Measurements from ENCODE around the gene E2F1.
"Not testable (repeated sequence)": the region's sequence is repeated elsewhere in the genome, so short reads cannot be mapped to it uniquely, and the experiment has no call there.

E2F1 gene

GRCh38 chr20:33709398-33709797, 23.2 kb upstream of the E2F1 start:
- Histone ChIP-seq H3K9ac (ENCODE audit: low read length) (no peak overlapping the region), H3K9me3 (ENCODE audit: control insufficient read depth, low read depth, low read length) (no peaks in the 10 kb centered on the region), H3K27ac (ENCODE audit: low read length) (no peak overlapping the region), H3K4me1 (ENCODE audit: control insufficient read depth, low read depth, low read length) (no peaks in the 10 kb centered on the region), H3K36me3 (ENCODE audit: control insufficient read depth, low read depth, low read length) (no peaks in the 10 kb centered on the region), H3K4me3 (ENCODE audit: low read length) (no peak overlapping the region), H3K27me3 (ENCODE audit: control insufficient read depth, insufficient read depth, low read length) (no peaks in the 10 kb centered on the region)

GRCh38 chr20:33707668-33708067, 21.5 kb upstream of the E2F1 start:
- H3K9me3 ChIP-seq (ENCODE audit: control insufficient read depth, low read depth, low read length): no peaks in the 10 kb centered on the region
- H3K36me3 ChIP-seq (ENCODE audit: control insufficient read depth, low read depth, low read length): no peaks in the 10 kb centered on the region
- no peaks in the 10 kb centered on the region for H3K27me3 ChIP-seq (ENCODE audit: control insufficient read depth, insufficient read depth, low read length)
- H3K27ac ChIP-seq (ENCODE audit: low read length): no peak overlapping the region
- no peak overlapping the region for H3K9ac ChIP-seq (ENCODE audit: low read length)
- H3K4me3 ChIP-seq (ENCODE audit: low read length): no peak overlapping the region
- H3K4me1 ChIP-seq (ENCODE audit: control insufficient read depth, low read depth, low read length): no peaks in the 10 kb centered on the region

- H3K27ac ChIP-seq (ENCODE audit: low read length): no peak overlapping the region
Observed at GRCh38 chr20:33704197-33704924, 18.2 kb upstream of the E2F1 start.

GRCh38 chr20:33703498-33704137, 17.4 kb upstream of the E2F1 start:
- Histone ChIP-seq H3K9ac (ENCODE audit: low read length) (no peak overlapping the region), H3K27ac (ENCODE audit: low read length) (no peak overlapping the region)

More at GRCh38 chr20:33704197-33704924, 18.2 kb upstream of the E2F1 start:
- H3K4me3 ChIP-seq (ENCODE audit: low read length): no peak overlapping the region
- no peaks in the 10 kb centered on the region for H3K27me3 ChIP-seq (ENCODE audit: control insufficient read depth, insufficient read depth, low read length)
- H3K9ac ChIP-seq (ENCODE audit: low read length): no peak overlapping the region
- no peaks in the 10 kb centered on the region for H3K9me3 ChIP-seq (ENCODE audit: control insufficient read depth, low read depth, low read length)
- no peaks in the 10 kb centered on the region for H3K36me3 ChIP-seq (ENCODE audit: control insufficient read depth, low read depth, low read length)
- H3K4me1 ChIP-seq (ENCODE audit: control insufficient read depth, low read depth, low read length): no peaks in the 10 kb centered on the region

GRCh38 chr20:33702861-33703260, 16.7 kb upstream of the E2F1 start:
- Histone ChIP-seq H3K9me3 (ENCODE audit: control insufficient read depth, low read depth, low read length) (no peaks in the 10 kb centered on the region), H3K4me1 (ENCODE audit: control insufficient read depth, low read depth, low read length) (no peaks in the 10 kb centered on the region), H3K4me3 (ENCODE audit: low read length) (no peak overlapping the region), H3K27ac (ENCODE audit: low read length) (no peak overlapping the region), H3K36me3 (ENCODE audit: control insufficient read depth, low read depth, low read length) (no peaks in the 10 kb centered on the region), H3K9ac (ENCODE audit: low read length) (no peak overlapping the region), H3K27me3 (ENCODE audit: control insufficient read depth, insufficient read depth, low read length) (no peaks in the 10 kb centered on the region)

More at GRCh38 chr20:33703498-33704137, 17.4 kb upstream of the E2F1 start:
- Histone ChIP-seq H3K36me3 (ENCODE audit: control insufficient read depth, low read depth, low read length) (no peaks in the 10 kb centered on the region), H3K9me3 (ENCODE audit: control insufficient read depth, low read depth, low read length) (no peaks in the 10 kb centered on the region), H3K4me3 (ENCODE audit: low read length) (no peak overlapping the region), H3K4me1 (ENCODE audit: control insufficient read depth, low read depth, low read length) (no peaks in the 10 kb centered on the region), H3K27me3 (ENCODE audit: control insufficient read depth, insufficient read depth, low read length) (no peaks in the 10 kb centered on the region)

- no peaks in the 10 kb centered on the region for H3K4me1 ChIP-seq (ENCODE audit: control insufficient read depth, low read depth, low read length)
- H3K4me3 ChIP-seq (ENCODE audit: low read length): no peak overlapping the region
- no peak overlapping the region for H3K27ac ChIP-seq (ENCODE audit: low read length)
- H3K36me3 ChIP-seq (ENCODE audit: control insufficient read depth, low read depth, low read length): no peaks in the 10 kb centered on the region
- H3K27me3 ChIP-seq (ENCODE audit: control insufficient read depth, insufficient read depth, low read length): no peaks in the 10 kb centered on the region
- H3K9ac ChIP-seq (ENCODE audit: low read length): no peak overlapping the region
- no peaks in the 10 kb centered on the region for H3K9me3 ChIP-seq (ENCODE audit: control insufficient read depth, low read depth, low read length)
Observed at GRCh38 chr20:33701629-33702450, 15.7 kb upstream of the E2F1 start.

- H3K4me3 ChIP-seq (ENCODE audit: low read length); H3K4me1 ChIP-seq (ENCODE audit: control insufficient read depth, low read depth, low read length); H3K27me3 ChIP-seq (ENCODE audit: control insufficient read depth, insufficient read depth, low read length); H3K9me3 ChIP-seq (ENCODE audit: control insufficient read depth, low read depth, low read length); H3K9ac ChIP-seq (ENCODE audit: low read length); H3K27ac ChIP-seq (ENCODE audit: low read length); H3K36me3 ChIP-seq (ENCODE audit: control insufficient read depth, low read depth, low read length): not testable (repeated sequence)
Observed at GRCh38 chr20:33700696-33701441, 14.7 kb upstream of the E2F1 start.

GRCh38 chr20:33698966-33699365, 12.8 kb upstream of the E2F1 start:
- not testable (repeated sequence) for H3K4me1 ChIP-seq (ENCODE audit: control insufficient read depth, low read depth, low read length); H3K36me3 ChIP-seq (ENCODE audit: control insufficient read depth, low read depth, low read length); H3K27ac ChIP-seq (ENCODE audit: low read length); H3K4me3 ChIP-seq (ENCODE audit: low read length); H3K9ac ChIP-seq (ENCODE audit: low read length); H3K9me3 ChIP-seq (ENCODE audit: control insufficient read depth, low read depth, low read length); H3K27me3 ChIP-seq (ENCODE audit: control insufficient read depth, insufficient read depth, low read length)

GRCh38 chr20:33697129-33697528, 10.9 kb upstream of the E2F1 start:
- Histone ChIP-seq H3K36me3 (ENCODE audit: control insufficient read depth, low read depth, low read length) (no peaks in the 10 kb centered on the region), H3K9me3 (ENCODE audit: control insufficient read depth, low read depth, low read length) (no peaks in the 10 kb centered on the region), H3K4me3 (ENCODE audit: low read length) (no peak overlapping the region), H3K27me3 (ENCODE audit: control insufficient read depth, insufficient read depth, low read length) (no peaks in the 10 kb centered on the region), H3K27ac (ENCODE audit: low read length) (no peak overlapping the region), H3K9ac (ENCODE audit: low read length) (no peak overlapping the region), H3K4me1 (ENCODE audit: control insufficient read depth, low read depth, low read length) (peaks cover 15% of the 10 kb centered on the region)

- peaks cover 15% of the 10 kb centered on the region for H3K4me1 ChIP-seq (ENCODE audit: control insufficient read depth, low read depth, low read length)
Observed at GRCh38 chr20:33696448-33696847, 10.3 kb upstream of the E2F1 start.

GRCh38 chr20:33694639-33695012, 8.4 kb upstream of the E2F1 start:
- Histone ChIP-seq H3K27ac (ENCODE audit: low read length) (no peak overlapping the region), H3K9ac (ENCODE audit: low read length) (no peak overlapping the region), H3K9me3 (ENCODE audit: control insufficient read depth, low read depth, low read length) (no peaks in the 10 kb centered on the region), H3K4me3 (ENCODE audit: low read length) (no peak overlapping the region), H3K4me1 (ENCODE audit: control insufficient read depth, low read depth, low read length) (peaks cover 15% of the 10 kb centered on the region), H3K36me3 (ENCODE audit: control insufficient read depth, low read depth, low read length) (no peaks in the 10 kb centered on the region), H3K27me3 (ENCODE audit: control insufficient read depth, insufficient read depth, low read length) (no peaks in the 10 kb centered on the region)

More at GRCh38 chr20:33696448-33696847, 10.3 kb upstream of the E2F1 start:
- no peaks in the 10 kb centered on the region for H3K27me3 ChIP-seq (ENCODE audit: control insufficient read depth, insufficient read depth, low read length)
- no peaks in the 10 kb centered on the region for H3K36me3 ChIP-seq (ENCODE audit: control insufficient read depth, low read depth, low read length)
- no peak overlapping the region for H3K4me3 ChIP-seq (ENCODE audit: low read length)
- H3K27ac ChIP-seq (ENCODE audit: low read length): no peak overlapping the region
- H3K9ac ChIP-seq (ENCODE audit: low read length): no peak overlapping the region
- H3K9me3 ChIP-seq (ENCODE audit: control insufficient read depth, low read depth, low read length): no peaks in the 10 kb centered on the region

All from iPS-18a (cell line).